ENCODE data around the gene REV1. TPM values are rescaled to one million over a fixed set of nuclear protein-coding genes. Genes with fewer than 3 reads are reported as not detected.
"Not testable (repeated sequence)": the region's sequence is repeated elsewhere in the genome, so short reads cannot be mapped to it uniquely, and the experiment has no call there.

Gene REV1
- total RNA-seq, 2 donors from 2014 or later, result 49.5 to 63.5 TPM

GRCh38 chr2:99365661-99366060 lies 124.2 kb downstream of the REV1 start:
- TF ChIP-seq POLR2A (IDR thresholded peaks at IDR 0.05), result no peak
- no peak for TF ChIP-seq CTCF (IDR thresholded peaks at IDR 0.05)
- TF ChIP-seq POLR2AphosphoS5 (IDR thresholded peaks at IDR 0.05), result no peak
- Histone ChIP-seq H3K27ac (no peak overlapping the region), H3K27me3 (replicated peaks; ENCODE audit: insufficient read depth) (no peaks in the 10 kb centered on the region), H3K36me3 (no peaks in the 10 kb centered on the region), H3K9me3 (no peaks in the 10 kb centered on the region), H3K4me3 (no peak overlapping the region), H3K4me1 (replicated peaks) (peaks cover 3% of the 10 kb centered on the region)
- intact Hi-C loops (cut with DNase I), result no loop called here
- WGBS, result 38% methylated on average over 2 of the region's 2 CpGs
- DNase-seq (ENCODE audit: low spot score), result no peak

GRCh38 chr2:99356853-99357252 lies 133.0 kb downstream of the REV1 start:
- no peak overlapping the region for H3K4me3 ChIP-seq
- no peak overlapping the region for H3K27ac ChIP-seq
- no peaks in the 10 kb centered on the region for H3K9me3 ChIP-seq
- intact Hi-C loops (cut with DNase I), result no loop called here
- no peaks in the 10 kb centered on the region for H3K27me3 ChIP-seq (replicated peaks; ENCODE audit: insufficient read depth)
- H3K4me1 ChIP-seq (replicated peaks), result no peaks in the 10 kb centered on the region
- H3K36me3 ChIP-seq, result no peaks in the 10 kb centered on the region
- no peak for TF ChIP-seq POLR2AphosphoS5 (IDR thresholded peaks at IDR 0.05)
- no peak for DNase-seq (ENCODE audit: low spot score)

- 94% methylated on average over 8 of the region's 8 CpGs for WGBS
- H3K36me3 ChIP-seq; intact Hi-C loops (cut with DNase I): not testable (repeated sequence)
Measured at GRCh38 chr2:99354825-99355224, 135.0 kb downstream of the REV1 start.

GRCh38 chr2:99354070-99354469 lies 135.7 kb downstream of the REV1 start:
- 94% methylated on average over 1 of the region's 1 CpG for WGBS
- intact Hi-C loops (cut with DNase I), result no loop called here
- H3K27ac ChIP-seq, result no peak overlapping the region
- H3K4me1 ChIP-seq (replicated peaks), result no peaks in the 10 kb centered on the region
- no peak for DNase-seq (ENCODE audit: low spot score)
- H3K4me3 ChIP-seq, result no peak overlapping the region
- no peaks in the 10 kb centered on the region for H3K36me3 ChIP-seq
- TF ChIP-seq CTCF (IDR thresholded peaks at IDR 0.05), result no peak
- no peak for TF ChIP-seq POLR2A (IDR thresholded peaks at IDR 0.05)
- TF ChIP-seq POLR2AphosphoS5 (IDR thresholded peaks at IDR 0.05), result no peak
- no peaks in the 10 kb centered on the region for H3K27me3 ChIP-seq (replicated peaks; ENCODE audit: insufficient read depth)
- no peaks in the 10 kb centered on the region for H3K9me3 ChIP-seq

More at GRCh38 chr2:99354825-99355224, 135.0 kb downstream of the REV1 start:
- H3K4me1 ChIP-seq (replicated peaks); H3K9me3 ChIP-seq; H3K27me3 ChIP-seq (replicated peaks; ENCODE audit: insufficient read depth); H3K27ac ChIP-seq; DNase-seq (ENCODE audit: low spot score); H3K4me3 ChIP-seq: not testable (repeated sequence)

Other genes starting within 250 kb of the REV1 start
- not detected for gene LYG2, start 234.4 kb downstream of the REV1 start, total RNA-seq
- 1 to 10 TPM in 1 of 2 donors, under 1 TPM in 1; 0.32 to 2.8 TPM for gene LYG1, start 188.8 kb downstream of the REV1 start, total RNA-seq
- 10 to 100 TPM; 27.9 to 30.3 TPM for gene TXNDC9, start 153.7 kb downstream of the REV1 start, total RNA-seq
- gene EIF5B, start 152.6 kb downstream of the REV1 start, total RNA-seq, result 10 to 100 TPM; 24.0 to 40.5 TPM